Fibroblast of skin of right quadriceps (primary cell): ENCODE measurements around the gene NELL1.

Experiments used
- DNase-seq: peaks from one replicate; pipeline ENCODE4 v3.0.0-alpha.2; 2013

The NELL1 gene

DNA sequence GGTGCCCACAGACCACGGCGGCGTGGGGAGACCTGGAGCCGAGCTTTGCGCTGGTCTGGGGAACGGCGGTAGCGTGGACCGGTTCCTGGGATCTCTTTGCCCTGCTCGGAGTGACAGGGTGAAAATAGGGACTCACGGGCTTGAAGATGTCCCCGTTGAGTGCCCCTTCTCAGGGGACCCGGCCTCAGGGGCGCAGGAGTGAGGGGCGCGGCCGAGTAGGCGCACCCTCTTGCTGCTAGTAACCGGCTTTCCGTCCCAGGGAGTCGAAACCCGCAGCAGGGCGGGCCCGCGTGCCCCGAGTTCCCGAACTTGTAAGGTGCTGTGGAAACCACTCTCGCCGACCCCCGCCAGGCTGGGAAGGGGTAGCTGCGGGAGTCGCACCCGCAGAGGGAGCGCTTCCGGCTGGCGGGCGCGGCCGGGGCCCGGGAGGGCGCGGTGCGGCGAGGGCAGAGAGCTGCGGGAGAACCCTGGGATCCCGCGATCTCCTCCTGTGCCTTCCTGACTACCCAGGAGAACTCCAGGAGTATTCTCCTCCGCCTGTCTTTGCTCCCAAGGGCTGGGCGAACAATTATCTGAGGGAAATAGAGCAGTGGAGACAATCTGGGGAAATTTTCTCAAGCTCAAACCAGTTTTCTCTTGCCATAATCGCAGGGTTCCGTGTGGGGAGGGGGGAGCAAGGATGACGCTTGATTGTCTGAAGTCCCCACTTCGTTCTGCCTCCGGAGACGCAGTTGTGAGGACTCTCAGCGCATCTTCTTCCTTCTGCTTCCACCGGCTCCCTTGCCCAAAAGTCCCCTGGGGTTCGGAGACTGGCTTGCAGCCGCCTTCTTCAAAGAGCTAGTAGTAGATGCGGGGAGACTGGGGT lies 666 bp downstream of the NELL1 start:
- DNase-seq = no peak

- DNase-seq = no peak
Measured at GRCh38 chr11:20670932-20671403, 1.6 kb downstream of the NELL1 start.

DNA sequence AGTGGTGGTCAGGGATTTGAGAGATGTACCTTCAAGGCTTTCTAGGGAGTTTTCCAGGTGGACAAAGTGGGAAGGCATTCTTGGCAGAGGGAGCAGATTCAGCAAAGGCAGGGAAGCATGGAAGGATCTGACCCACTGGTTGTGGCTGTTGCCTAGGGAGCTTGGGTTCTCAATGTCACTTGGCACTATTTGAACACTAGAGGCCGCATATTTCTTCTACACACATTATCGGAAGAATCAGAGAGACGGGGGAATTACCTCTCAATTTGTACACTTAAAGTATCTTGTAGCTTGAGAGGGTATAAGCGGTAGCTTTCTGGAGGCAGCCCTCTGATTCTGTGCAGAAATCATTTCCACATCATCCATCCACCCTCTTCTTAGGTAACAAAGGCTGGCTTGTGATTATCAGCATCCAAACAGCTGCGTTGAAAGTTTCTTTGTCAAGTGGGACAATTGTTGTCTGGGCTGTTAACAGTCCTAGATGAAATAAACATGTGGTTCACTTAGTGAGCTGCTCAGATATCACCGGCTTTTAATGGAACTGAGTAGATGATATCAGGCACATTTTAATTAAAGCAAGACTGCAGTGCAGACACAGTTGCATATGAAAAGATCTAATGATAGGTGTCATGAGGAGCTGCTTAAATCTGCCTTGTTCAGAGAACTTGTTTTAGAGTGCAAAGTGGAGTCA lies 2.6 kb downstream of the NELL1 start:
- DNase-seq = no peak

DNA sequence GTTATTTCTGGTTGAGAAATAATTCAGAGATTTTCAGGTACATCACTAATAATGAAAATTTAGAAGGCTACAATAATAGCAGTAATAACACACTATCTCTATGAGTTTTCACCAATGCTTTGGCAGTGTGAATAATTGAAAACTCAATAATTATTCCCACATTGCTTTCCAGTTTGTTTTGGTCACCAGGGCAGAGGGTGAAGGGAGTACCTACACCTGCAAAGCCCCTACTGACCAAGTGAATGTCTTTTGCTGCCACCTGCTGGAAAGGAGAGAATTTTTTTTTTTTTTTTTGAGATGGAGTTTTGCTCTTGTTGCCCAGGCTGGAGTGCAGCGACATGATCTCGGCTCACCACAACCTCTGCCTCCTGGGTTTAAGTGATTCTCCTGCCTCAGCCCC lies 3.2 kb downstream of the NELL1 start:
- DNase-seq = no peak

DNA sequence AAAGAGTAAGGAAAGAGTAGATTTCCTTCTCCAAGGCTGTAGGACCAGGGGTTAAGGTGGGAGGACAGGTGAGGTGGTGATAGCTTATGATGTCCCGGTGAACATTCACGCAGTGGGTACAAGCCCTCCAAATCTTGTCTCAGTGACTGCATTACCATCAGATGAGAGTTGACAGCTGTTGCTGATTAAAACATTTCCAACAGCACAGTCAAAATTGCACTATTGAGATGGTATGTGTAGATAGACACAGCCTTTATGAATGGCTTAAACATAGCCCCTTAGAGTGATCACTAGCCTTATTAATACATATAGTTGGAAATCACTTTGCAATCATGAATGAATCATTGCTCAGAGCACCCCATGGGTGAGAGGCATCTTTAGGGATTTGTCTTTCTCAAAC lies 7.3 kb downstream of the NELL1 start:
- no peak for DNase-seq

- no peak for DNase-seq
Measured at GRCh38 chr11:20688761-20689160, 19.4 kb downstream of the NELL1 start.

DNA sequence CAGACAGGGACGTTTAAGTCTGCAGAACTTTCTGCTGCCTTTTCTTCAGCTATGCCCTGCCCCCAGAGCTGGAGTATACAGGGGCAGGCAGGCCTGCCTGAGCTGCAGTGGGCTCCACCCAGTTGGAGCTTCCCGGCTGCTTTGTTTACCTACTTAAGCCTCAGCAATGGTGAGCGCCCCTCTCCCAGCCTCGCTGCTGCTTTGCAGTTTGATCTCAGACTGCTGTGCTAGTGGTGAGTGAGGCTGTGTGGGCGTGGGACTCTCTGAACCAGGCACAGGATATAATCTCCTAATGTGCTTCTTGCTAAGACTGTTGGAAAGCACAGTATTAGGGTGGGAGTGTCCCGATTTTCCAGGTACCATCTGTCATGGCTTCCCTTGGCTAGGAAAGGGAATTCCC lies 38.5 kb downstream of the NELL1 start:
- no peak for DNase-seq

GRCh38 chr11:20712912-20713311 lies 43.5 kb downstream of the NELL1 start:
- DNase-seq = no peak

DNA sequence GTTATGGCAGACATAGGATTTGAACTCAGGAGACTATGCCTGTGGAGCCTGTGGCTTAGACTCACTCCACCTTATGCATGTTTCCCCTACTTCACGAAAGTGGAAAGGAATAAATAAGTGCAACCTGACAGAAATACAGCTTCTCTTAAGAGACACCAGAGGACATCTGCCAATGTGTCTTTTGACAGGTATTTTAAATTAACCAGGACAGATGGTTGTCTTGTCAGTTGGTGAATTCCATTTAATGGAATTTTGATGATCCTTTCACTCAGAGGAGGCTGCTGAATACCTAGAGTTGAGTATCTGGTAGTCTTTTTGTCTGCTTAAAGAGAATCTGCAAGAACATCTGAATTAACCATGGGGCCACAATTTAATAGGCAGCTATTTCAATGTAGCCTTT lies 46.1 kb downstream of the NELL1 start:
- no peak for DNase-seq

DNA sequence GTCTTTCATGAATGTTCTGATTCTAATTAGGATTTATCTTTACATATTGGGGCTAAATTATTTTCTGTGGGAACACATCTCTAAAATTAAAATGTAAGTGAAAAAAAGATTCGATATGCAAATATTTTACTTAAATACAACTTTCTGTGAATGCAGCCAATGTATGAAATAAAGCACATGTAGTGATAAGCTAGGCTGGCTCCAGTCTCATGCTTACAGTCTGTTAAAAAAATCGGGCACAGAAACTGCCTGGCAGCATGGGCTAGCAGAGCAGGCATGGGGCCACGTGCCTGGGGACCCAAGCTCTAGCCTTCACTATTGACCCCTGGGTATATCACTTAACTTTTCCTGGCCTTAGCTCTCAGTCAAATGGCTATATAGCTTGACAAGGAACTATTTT lies 46.5 kb downstream of the NELL1 start:
- no peak for DNase-seq

DNA sequence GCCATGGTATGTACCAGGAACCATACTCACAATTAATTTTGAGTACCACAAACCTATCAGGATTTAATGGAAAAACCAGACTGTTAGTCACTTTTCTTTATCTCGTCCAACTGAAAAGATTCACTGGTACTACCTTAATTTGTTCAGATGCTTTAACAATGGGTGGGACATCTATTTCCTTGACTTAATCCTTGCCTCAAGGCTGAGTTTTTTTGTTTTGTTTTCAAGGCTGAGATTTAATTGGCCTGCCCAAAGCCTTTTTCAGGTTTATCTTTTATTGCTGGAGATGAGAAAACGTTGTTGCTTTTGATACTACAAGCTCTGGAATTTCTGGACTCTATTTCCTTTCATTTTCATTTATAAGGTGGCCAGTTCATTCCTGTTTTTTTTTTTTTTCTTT lies 50.4 kb downstream of the NELL1 start:
- no peak for DNase-seq

DNA sequence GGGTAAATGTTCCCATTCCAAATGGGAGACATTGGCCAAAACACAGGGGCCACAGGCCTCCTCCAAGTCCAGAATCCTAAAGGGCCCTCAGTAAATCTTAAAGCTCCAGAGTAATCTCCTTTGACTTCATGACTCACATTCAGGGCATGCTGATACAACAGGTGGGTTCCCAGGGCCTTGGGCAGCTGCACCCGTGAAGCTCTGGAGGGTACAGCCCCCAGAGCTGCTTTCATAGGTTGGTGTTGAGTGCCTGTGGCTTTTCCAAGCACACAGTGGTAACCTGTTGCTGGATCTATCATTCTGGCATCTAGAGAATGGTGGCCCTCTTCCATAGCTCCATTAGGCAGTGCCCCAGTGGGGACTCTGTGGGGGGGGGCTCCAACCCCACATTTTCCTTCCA lies 54.0 kb downstream of the NELL1 start:
- no peak for DNase-seq

- no peak for DNase-seq
Measured at GRCh38 chr11:20729597-20730105, 60.3 kb downstream of the NELL1 start.

GRCh38 chr11:20731676-20732215 lies 62.4 kb downstream of the NELL1 start:
- DNase-seq = no peak

DNA sequence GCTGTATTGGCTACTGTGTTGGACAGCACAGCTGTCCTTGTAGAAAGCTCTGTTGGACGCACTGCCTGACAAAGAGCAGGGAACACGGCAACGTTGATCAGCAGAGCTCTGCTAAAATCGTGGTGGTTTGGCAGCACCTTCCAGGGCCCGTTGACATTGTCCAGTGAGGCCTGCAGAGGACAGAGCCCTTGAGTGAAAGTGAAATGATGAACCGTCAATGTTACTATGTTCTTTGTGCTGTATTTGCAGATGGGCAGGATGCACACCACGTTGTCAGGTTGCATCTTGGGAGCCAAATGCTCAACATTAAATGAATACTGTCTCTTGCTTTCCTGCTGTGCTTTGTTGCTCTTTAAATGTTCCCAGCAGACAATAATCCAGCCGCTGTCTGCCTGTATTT lies 69.7 kb downstream of the NELL1 start:
- DNase-seq = no peak

- DNase-seq = no peak
Measured at GRCh38 chr11:20739577-20739976, 70.2 kb downstream of the NELL1 start.

DNA sequence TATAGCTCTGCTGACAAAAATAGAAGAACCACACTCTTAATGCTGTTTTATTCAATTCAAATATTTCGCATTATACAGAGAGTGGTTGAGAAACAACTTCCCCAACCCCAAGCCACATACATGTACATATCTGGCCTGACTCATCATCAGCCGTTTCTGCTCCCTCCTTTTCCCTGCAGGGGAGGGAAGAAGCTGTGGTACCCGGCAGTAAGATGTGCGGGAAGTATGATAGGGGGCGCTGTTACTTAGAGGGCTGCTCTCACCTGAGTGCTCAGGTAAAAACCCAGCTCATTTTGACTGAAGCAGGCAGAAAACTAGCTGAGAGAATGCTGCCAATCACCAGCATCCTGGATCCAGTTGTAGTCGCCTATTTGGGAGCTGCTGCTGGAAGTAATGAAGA lies 85.5 kb downstream of the NELL1 start:
- no peak for DNase-seq

DNA sequence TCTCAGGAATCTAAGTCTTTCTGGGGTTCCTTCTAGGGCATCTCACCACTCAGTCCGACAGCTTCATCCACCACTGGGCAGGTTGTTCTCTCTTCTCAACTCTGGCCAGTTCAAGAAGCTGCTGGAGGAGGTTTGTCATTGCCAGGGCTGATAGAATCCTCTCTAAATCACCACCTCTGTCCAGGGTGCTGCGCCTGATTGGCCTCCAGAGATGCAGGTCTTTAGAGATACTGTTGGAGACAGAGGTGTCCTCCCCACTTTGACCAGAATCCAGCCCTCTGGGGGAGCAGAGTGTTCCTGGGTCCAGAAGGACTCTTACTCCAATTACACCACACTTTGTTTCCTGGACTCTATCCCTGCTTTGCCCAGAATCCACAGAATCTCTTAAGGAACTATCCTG lies 90.2 kb downstream of the NELL1 start:
- no peak for DNase-seq

- DNase-seq = no peak
Measured at GRCh38 chr11:20760811-20761210, 91.4 kb downstream of the NELL1 start.

DNA sequence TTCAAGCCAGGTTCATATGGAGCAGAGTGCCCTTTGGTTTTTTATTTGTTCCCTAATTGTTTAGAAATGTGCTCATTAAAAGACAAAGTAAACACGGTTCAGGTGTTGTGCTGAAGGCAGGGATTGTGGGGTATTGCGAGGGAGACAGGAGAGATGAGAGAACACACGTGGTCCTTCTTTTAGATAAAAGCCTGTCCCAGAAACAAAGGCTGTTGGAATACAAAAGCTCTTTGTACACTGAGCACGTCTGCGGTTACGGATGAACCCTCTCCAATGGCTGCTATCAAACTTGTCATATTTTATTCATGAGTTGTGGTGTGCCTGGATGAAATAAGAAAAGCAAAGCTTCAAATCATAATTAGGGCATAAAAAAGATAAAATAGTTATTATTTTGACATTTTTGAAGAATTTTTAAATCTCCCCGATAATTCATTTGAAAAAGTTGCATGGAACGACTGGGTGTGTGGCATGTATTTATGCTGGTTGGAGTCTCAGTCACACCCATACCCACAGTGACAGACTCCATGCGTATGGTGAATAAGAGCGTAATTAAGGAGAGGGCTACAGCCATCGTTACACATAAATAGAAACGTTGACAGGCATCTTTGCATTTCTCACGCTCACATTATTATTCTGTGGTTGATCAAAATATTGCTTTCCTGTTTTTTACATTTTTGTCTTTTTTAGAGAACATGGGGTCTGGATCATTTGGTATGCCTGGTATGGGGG lies 92.9 kb downstream of the NELL1 start:
- DNase-seq = no peak

DNA sequence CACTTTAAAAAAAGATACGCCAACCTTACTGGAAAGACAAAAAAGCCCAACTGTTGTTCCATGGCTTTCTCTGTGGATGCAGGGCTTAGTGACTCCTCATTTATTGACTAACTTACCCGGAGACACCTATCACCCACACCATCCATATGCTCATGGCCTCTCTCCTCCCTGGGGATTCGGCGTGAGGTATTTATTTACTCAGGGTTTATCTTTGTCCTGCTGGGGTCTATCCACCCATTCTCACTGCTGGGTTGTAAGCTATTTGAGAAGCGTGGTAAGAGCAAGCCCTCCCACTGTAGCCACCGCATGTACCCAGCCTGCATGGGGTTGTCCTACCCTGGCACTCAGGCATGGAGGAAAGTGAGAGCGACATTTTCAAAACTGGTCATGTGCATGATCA lies 93.6 kb downstream of the NELL1 start:
- DNase-seq = no peak

- no peak for DNase-seq
Measured at GRCh38 chr11:20770414-20770946, 101.1 kb downstream of the NELL1 start.

GRCh38 chr11:20771026-20771425 lies 101.6 kb downstream of the NELL1 start:
- no peak for DNase-seq
